WTC11 (cell line): ENCODE data around the gene UHMK1. TPM values are rescaled to one million over a fixed set of nuclear protein-coding genes. Genes with fewer than 3 reads are reported as not detected.

Experiments used
- total RNA-seq: library from RNA; stranded (reverse); gene quantifications from 3 replicates; pipeline ENCODE4 v1.2.3, GENCODE V29; 2021

UHMK1 gene
- total RNA-seq, 1 experiment from 2014 or later: 20.0 TPM

Other genes with a start within 250 kb of the UHMK1 start
- not detected in 3 replicates for gene SPATA46, start 121.0 kb upstream of the UHMK1 start, total RNA-seq
- gene C1orf226, start 116.1 kb upstream of the UHMK1 start, total RNA-seq: 15.7 to 21.4 TPM (median 18.8 TPM) in 3 replicates
- gene SH2D1B, start 85.7 kb upstream of the UHMK1 start, total RNA-seq: not detected in 3 replicates
- gene UAP1, start 63.9 kb downstream of the UHMK1 start, total RNA-seq: 31.1 to 31.7 TPM (median 31.6 TPM) in 3 replicates
- 0.34 to 0.85 TPM (median 0.46 TPM) in 3 replicates for gene DDR2, start 134.6 kb downstream of the UHMK1 start, total RNA-seq